Measurements from ENCODE around the gene KRT79.

Gene KRT79

DNA sequence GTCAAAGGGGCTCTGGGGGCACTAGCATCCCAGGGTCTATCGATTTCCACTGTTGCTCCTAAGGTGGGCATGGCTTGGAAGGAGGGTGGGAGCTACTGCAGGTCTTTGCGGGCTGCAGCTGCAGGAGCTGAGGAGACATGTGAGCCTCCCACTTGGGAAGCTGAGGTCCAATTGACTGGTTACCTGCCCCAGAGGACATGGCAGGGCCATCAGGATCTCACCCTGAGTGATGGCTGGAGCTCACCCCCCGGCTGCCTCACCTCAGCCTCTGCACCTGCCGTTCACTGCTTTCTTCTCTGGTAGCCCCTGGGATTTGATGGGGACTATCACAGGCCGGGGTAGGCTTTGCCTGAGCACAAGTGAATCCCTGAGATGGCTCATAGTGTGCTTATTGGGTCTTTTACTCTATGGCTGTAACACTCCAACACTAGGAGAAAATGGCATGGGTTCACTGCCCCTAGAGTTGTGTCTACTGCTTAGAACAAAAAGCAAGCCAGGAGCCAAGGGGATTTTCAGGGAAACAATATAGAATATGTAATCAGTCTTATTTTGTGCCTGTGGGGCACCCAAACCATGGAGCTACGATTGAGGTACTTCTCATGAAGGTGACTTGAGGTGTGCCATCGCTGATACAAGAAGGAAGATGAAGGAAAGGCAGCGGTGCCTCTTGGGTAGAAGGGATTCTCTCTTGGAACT is 17.0 kb downstream of the KRT79 start:
- Histone ChIP-seq H3K4me3 (ENCODE audit: insufficient read length, low read depth) (no peak overlapping the region), H3K9ac (ENCODE audit: insufficient read length, low read depth) (no peak overlapping the region), H3K4me1 (ENCODE audit: insufficient read depth, insufficient read length) (peaks cover 5% of the 10 kb centered on the region), H3K36me3 (ENCODE audit: insufficient read depth, insufficient read length, low read length) (no peaks in the 10 kb centered on the region), H3K9me3 (ENCODE audit: insufficient read depth, low read length) (no peaks in the 10 kb centered on the region), H3K27me3 (ENCODE audit: insufficient read depth, insufficient read length) (no peaks in the 10 kb centered on the region)
- TF ChIP-seq YY1 (IDR thresholded peaks at IDR 0.05; ENCODE audit: insufficient read depth, insufficient read length): no peak
- DNase-seq (ENCODE audit: low read depth, low spot score): no peak

DNA sequence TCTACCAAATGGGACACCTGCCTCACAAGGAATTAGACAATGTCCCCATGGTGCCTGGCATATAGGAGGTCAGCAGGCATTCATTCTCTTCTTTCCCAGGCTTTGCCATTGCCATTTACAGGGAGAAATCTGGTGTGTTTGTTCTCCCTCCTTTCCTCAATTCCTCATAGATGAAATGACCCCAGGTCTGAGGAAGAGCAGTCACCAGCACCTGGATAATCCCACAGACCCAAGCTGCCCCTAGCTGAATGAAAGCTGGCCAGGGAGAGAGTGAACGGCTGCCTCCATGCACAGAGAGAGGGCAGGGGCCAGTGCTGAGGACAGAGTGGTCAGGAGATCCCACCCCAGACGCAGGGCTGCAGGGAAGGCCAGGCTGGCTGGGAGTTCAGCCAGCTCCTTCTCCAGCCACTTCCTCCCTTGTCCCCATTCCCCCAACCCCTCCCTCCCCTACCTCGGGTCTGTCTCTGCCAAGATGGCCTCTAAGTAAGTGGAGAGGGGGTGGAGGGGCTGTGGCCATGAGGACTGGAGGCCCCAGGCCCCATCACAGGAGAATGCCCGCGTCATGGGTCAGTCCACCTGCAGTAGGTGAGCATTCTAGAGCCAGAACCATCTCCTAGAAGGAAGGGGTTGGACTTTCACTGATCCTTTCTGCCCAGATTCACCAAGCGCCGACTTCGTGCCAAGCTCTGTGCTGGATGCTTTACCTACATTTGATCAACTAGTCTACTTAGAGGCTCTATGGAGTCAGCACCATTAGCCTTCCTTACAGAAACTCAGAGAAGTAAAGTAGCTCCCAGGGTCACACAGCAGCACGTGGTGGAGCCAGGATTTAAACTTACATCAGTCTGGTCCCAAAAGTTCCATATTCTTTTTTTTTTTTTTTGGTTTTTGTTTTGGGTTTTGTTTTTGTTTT is 18.2 kb downstream of the KRT79 start:
- Histone ChIP-seq H3K9ac (ENCODE audit: insufficient read length, low read depth) (no peak overlapping the region), H3K36me3 (ENCODE audit: insufficient read depth, insufficient read length, low read length) (no peaks in the 10 kb centered on the region), H3K4me3 (ENCODE audit: insufficient read length, low read depth) (no peak overlapping the region), H3K4me1 (ENCODE audit: insufficient read depth, insufficient read length) (peaks cover 5% of the 10 kb centered on the region), H3K27me3 (ENCODE audit: insufficient read depth, insufficient read length) (no peaks in the 10 kb centered on the region), H3K9me3 (ENCODE audit: insufficient read depth, low read length) (no peaks in the 10 kb centered on the region)
- TF ChIP-seq YY1 (IDR thresholded peaks at IDR 0.05; ENCODE audit: insufficient read depth, insufficient read length) (no peak), SUZ12 (IDR thresholded peaks at IDR 0.05; ENCODE audit: extremely low read depth, insufficient read depth, insufficient read length) (no peak), ZNF274 (IDR thresholded peaks at IDR 0.05; ENCODE audit: low read depth, low read length) (no peak)
- DNase-seq (ENCODE audit: low read depth, low spot score): no peak

GRCh38 chr12:52815161-52815560 is 18.9 kb downstream of the KRT79 start:
- Histone ChIP-seq H3K36me3 (ENCODE audit: insufficient read depth, insufficient read length, low read length) (no peaks in the 10 kb centered on the region), H3K27me3 (ENCODE audit: insufficient read depth, insufficient read length) (no peaks in the 10 kb centered on the region), H3K9ac (ENCODE audit: insufficient read length, low read depth) (no peak overlapping the region), H3K4me1 (ENCODE audit: insufficient read depth, insufficient read length) (peaks cover 5% of the 10 kb centered on the region), H3K9me3 (ENCODE audit: insufficient read depth, low read length) (no peaks in the 10 kb centered on the region), H3K4me3 (ENCODE audit: insufficient read length, low read depth) (no peak overlapping the region)
- no peak for DNase-seq (ENCODE audit: low read depth, low spot score)
- no peak for TF ChIP-seq YY1 (IDR thresholded peaks at IDR 0.05; ENCODE audit: insufficient read depth, insufficient read length)
- no peak for TF ChIP-seq SUZ12 (IDR thresholded peaks at IDR 0.05; ENCODE audit: extremely low read depth, insufficient read depth, insufficient read length)
- TF ChIP-seq ZNF274 (IDR thresholded peaks at IDR 0.05; ENCODE audit: low read depth, low read length): no peak

GRCh38 chr12:52814710-52815155 is 19.4 kb downstream of the KRT79 start:
- H3K9ac ChIP-seq (ENCODE audit: insufficient read length, low read depth): no peak overlapping the region
- peaks cover 5% of the 10 kb centered on the region for H3K4me1 ChIP-seq (ENCODE audit: insufficient read depth, insufficient read length)
- no peaks in the 10 kb centered on the region for H3K36me3 ChIP-seq (ENCODE audit: insufficient read depth, insufficient read length, low read length)
- no peak for TF ChIP-seq SUZ12 (IDR thresholded peaks at IDR 0.05; ENCODE audit: extremely low read depth, insufficient read depth, insufficient read length)
- no peak for TF ChIP-seq YY1 (IDR thresholded peaks at IDR 0.05; ENCODE audit: insufficient read depth, insufficient read length)
- no peak for TF ChIP-seq ZNF274 (IDR thresholded peaks at IDR 0.05; ENCODE audit: low read depth, low read length)
- no peaks in the 10 kb centered on the region for H3K27me3 ChIP-seq (ENCODE audit: insufficient read depth, insufficient read length)
- H3K4me3 ChIP-seq (ENCODE audit: insufficient read length, low read depth): no peak overlapping the region
- DNase-seq (ENCODE audit: low read depth, low spot score): no peak
- H3K9me3 ChIP-seq (ENCODE audit: insufficient read depth, low read length): no peaks in the 10 kb centered on the region

DNA sequence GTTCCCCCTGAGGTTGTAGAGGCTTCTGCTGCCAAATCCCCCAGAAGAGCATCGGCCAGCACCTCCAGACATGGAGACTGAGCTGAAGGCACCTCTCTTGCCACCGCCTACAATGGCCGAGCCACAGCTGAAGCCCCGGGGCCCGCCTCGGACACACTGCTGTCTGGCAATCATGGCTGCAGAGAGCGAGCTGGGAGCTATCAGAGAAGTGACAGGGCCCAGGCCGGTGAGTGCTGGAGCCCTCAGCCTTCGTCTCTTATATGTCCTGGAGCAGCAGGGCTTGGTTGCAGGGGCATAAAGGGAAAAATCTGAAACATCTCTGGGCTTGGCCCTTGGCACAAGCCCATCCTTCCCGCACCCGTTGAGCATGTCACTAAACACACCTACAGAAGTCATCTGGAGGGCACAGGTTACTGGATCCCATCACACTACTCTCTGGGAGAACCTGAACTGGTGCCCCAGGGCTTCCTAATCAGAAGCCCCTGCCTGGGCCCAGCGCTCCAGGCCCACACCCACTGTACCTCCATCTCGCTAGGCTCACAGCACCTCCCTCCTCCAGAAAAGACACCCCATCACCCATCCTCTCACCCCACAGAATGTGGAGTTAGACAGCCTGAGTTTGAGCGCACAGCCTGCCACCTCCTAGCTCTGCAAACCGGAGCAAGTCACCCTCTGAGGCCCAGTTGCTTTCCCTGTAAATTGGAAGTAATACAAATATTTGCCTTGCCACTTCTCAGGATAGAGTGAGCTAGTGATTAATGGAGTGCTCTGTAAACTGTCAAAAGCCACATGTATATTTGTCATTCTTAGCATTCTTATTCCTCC is 20.0 kb downstream of the KRT79 start, which contains the start of gene KRT4:
Gene KRT4, minus strand, starts transcription at position 232 of the 825 bp plus-strand sequence. Its CDS starts 58 bp downstream, at position 174.
- Histone ChIP-seq H3K4me3 (ENCODE audit: insufficient read length, low read depth) (no peak within 1 kb of the TSS), H3K9me3 (ENCODE audit: insufficient read depth, low read length) (no peaks in the 10 kb centered on the region), H3K36me3 (ENCODE audit: insufficient read depth, insufficient read length, low read length) (no peaks in the 10 kb centered on the region), H3K9ac (ENCODE audit: insufficient read length, low read depth) (no peak within 1 kb of the TSS), H3K4me1 (ENCODE audit: insufficient read depth, insufficient read length) (peaks cover 5% of the 10 kb centered on the region), H3K27me3 (ENCODE audit: insufficient read depth, insufficient read length) (no peaks in the 10 kb centered on the region)
- TF ChIP-seq YY1 (IDR thresholded peaks at IDR 0.05; ENCODE audit: insufficient read depth, insufficient read length) (no peak), SUZ12 (IDR thresholded peaks at IDR 0.05; ENCODE audit: extremely low read depth, insufficient read depth, insufficient read length) (no peak), ZNF274 (IDR thresholded peaks at IDR 0.05; ENCODE audit: low read depth, low read length) (no peak)
- no peak for DNase-seq (ENCODE audit: low read depth, low spot score)

DNA sequence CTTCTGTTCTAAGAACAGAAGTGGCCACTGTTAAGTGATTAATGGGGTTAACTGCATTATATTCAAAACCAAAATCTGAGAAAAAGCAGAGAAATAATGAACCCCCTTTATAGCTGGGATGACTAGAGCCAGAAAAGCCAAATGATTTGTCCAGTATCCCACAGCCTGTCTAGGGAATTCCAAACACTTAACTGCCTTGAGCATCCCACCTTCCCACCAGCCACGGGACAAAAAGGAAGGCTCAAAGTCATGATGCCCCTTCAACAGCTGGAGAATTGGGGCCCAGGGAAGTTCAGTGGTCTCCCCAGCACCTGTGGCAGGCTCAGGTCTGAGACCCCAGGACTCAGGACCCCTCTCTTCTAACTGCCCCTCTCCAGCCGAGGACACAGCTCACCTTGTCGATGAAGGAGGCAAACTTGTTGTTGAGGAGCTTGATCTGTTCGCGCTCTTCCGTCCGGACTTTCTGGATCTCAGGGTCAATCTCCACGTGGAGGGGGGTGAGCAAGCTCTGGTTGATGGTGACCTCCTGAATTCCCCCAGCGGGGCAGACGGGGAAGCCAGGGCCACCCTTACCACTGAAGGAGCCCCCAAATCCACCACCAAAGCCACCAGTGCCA is 20.8 kb downstream of the KRT79 start:
- Histone ChIP-seq H3K9me3 (ENCODE audit: insufficient read depth, low read length) (no peaks in the 10 kb centered on the region), H3K27me3 (ENCODE audit: insufficient read depth, insufficient read length) (no peaks in the 10 kb centered on the region), H3K4me1 (ENCODE audit: insufficient read depth, insufficient read length) (peaks cover 2% of the 10 kb centered on the region), H3K4me3 (ENCODE audit: insufficient read length, low read depth) (no peak overlapping the region), H3K36me3 (ENCODE audit: insufficient read depth, insufficient read length, low read length) (no peaks in the 10 kb centered on the region), H3K9ac (ENCODE audit: insufficient read length, low read depth) (no peak overlapping the region)
- no peak for DNase-seq (ENCODE audit: low read depth, low spot score)
- TF ChIP-seq ZNF274 (IDR thresholded peaks at IDR 0.05; ENCODE audit: low read depth, low read length): no peak
- TF ChIP-seq SUZ12 (IDR thresholded peaks at IDR 0.05; ENCODE audit: extremely low read depth, insufficient read depth, insufficient read length): no peak
- TF ChIP-seq YY1 (IDR thresholded peaks at IDR 0.05; ENCODE audit: insufficient read depth, insufficient read length): no peak
